ENCODE results near the gene CTDSP2. TPM values are rescaled to one million over a fixed set of nuclear protein-coding genes. Genes with fewer than 3 reads are reported as not detected.

The CTDSP2 gene
- total RNA-seq, 1 experiment from 2014 or later = 82.7 TPM

GRCh38 chr12:57837864-57838562, 8.5 kb downstream of the CTDSP2 start:
- H4K20me1 ChIP-seq (ENCODE audit: insufficient read depth) = 0 out of 2 replicates have a peak, but pooled peaks cover 6% of the 10 kb centered on the region
- RAD21 ChIA-PET (ENCODE audit: low non-redundant PET in 1 of 2, low total read pairs in 2 of 2, uncharacterized antibody in 2 of 2, unreplicated experiment in 2 of 2) = no interaction called here

GRCh38 chr12:57836442-57837375, 9.8 kb downstream of the CTDSP2 start:
- Histone ChIP-seq H3K4me1 (ENCODE audit: control insufficient read depth in 1 of 2, insufficient read depth in 2 of 2, low read length in 2 of 2) (peaks cover 6 to 37% of the 10 kb centered on the region in 2 experiments; a peak in 3 of 4 replicates), H3K79me2 (ENCODE audit: insufficient read depth, low read length) (peaks cover 83% of the 10 kb centered on the region), H3K27ac (ENCODE audit: low read depth, low read length) (no peak overlapping the region), H3K36me3 (ENCODE audit: control insufficient read depth in 1 of 2, insufficient read depth in 2 of 2, low read length in 2 of 2) (no peaks in the 10 kb centered on the region), H3K9me3 (ENCODE audit: control insufficient read depth in 1 of 2, insufficient read depth in 1 of 2, low read depth in 1 of 2, low read length in 2 of 2) (no peaks in the 10 kb centered on the region), H4K20me1 (ENCODE audit: insufficient read depth) (no peaks in the 10 kb centered on the region), H3K9me2 (ENCODE audit: insufficient read depth) (no peaks in the 10 kb centered on the region), H3K9ac (ENCODE audit: low read length) (no peak overlapping the region), H3K27me3 (ENCODE audit: insufficient read depth, low read length) (no peaks in the 10 kb centered on the region), H3K4me3 (replicated peaks in 1 of 2; ENCODE audit: low read depth in 1 of 2, low read length in 2 of 2) (no peak overlapping the region), H3K4me2 (ENCODE audit: low read length) (no peak overlapping the region; the same call in 1 of the 2 replicates), H2AFZ (ENCODE audit: low read depth, low read length, poor library complexity, severe bottlenecking) (no peak overlapping the region)
- ChIA-PET RAD21 (ENCODE audit: low non-redundant PET in 1 of 2, low total read pairs in 2 of 2, uncharacterized antibody in 2 of 2, unreplicated experiment in 2 of 2) (no interaction called here), POLR2A (interaction anchor here (0.9 to 2.6 kb wide), 2 partner anchors 10 to 25 kb away, joined by 3 to 7 read pairs; partner anchors contain the start of gene CTDSP2), CTCF (interaction anchor here (1.1 kb wide), 1 partner anchor 10 kb away, joined by 3 read pairs; the partner anchor contains the start of gene CTDSP2)
- no peak for ATAC-seq
- TF ChIP-seq EZH2phosphoT487 (IDR thresholded peaks at IDR 0.05; ENCODE audit: borderline replicate concordance) (no peak), SIN3A (IDR thresholded peaks at IDR 0.05; ENCODE audit: low read depth) (no peak), ZFX (IDR thresholded peaks at IDR 0.05) (no peak), EZH2 (IDR thresholded peaks at IDR 0.05) (no peak), FOSL1 (IDR thresholded peaks at IDR 0.05; ENCODE audit: low read depth) (no peak), SP1 (IDR thresholded peaks at IDR 0.05; ENCODE audit: low read depth) (no peak)
- BruUV-seq (replicated peaks) = no TSS peak
- no peak for DNase-seq (ENCODE audit: low read depth, low spot score)
- intact Hi-C loops (cut with micrococcal nuclease) = no loop called here

More at GRCh38 chr12:57837864-57838562, 8.5 kb downstream of the CTDSP2 start:
- H2AFZ ChIP-seq (ENCODE audit: low read depth, low read length, poor library complexity, severe bottlenecking) = no peak overlapping the region
- no peak for DNase-seq (ENCODE audit: low read depth, low spot score)
- POLR2A ChIA-PET = interaction anchor here (0.9 kb wide), 1 partner anchor 24 kb away, joined by 3 read pairs; no protein-coding TSS in a partner anchor
- H3K4me3 ChIP-seq (replicated peaks in 1 of 2; ENCODE audit: low read depth in 1 of 2, low read length in 2 of 2) = no peak overlapping the region
- H3K79me2 ChIP-seq (ENCODE audit: insufficient read depth, low read length) = peaks cover 92% of the 10 kb centered on the region
- peaks cover 15 to 48% of the 10 kb centered on the region in 2 experiments for H3K4me1 ChIP-seq (ENCODE audit: control insufficient read depth in 1 of 2, insufficient read depth in 2 of 2, low read length in 2 of 2)
- ATAC-seq = peak; percentile 51; the same call in 1 of the 2 replicates
- TF ChIP-seq EZH2 (IDR thresholded peaks at IDR 0.05) = no peak
- no peaks in the 10 kb centered on the region for H3K9me2 ChIP-seq (ENCODE audit: insufficient read depth)
- no TSS peak for BruUV-seq (replicated peaks)
- CTCF ChIA-PET = interaction anchor here (1.1 kb wide), 1 partner anchor 9 kb away, joined by 3 read pairs; the partner anchor contains the start of gene CTDSP2
- H3K27ac ChIP-seq (ENCODE audit: low read depth, low read length) = no peak overlapping the region
- no peaks in the 10 kb centered on the region for H3K36me3 ChIP-seq (ENCODE audit: control insufficient read depth in 1 of 2, insufficient read depth in 2 of 2, low read length in 2 of 2)
- H3K4me2 ChIP-seq (ENCODE audit: low read length) = no peak overlapping the region
- intact Hi-C loops (cut with micrococcal nuclease) = no loop called here
- H3K9me3 ChIP-seq (ENCODE audit: control insufficient read depth in 1 of 2, insufficient read depth in 1 of 2, low read depth in 1 of 2, low read length in 2 of 2) = no peaks in the 10 kb centered on the region
- no peaks in the 10 kb centered on the region for H3K27me3 ChIP-seq (ENCODE audit: insufficient read depth, low read length)
- no peak overlapping the region for H3K9ac ChIP-seq (ENCODE audit: low read length)

Data from HCT116 (cell line).